Mesenchymal stem cell (in vitro differentiated cells and primary cell): Measurements from ENCODE around the gene SLC4A5.
"Not testable (repeated sequence)": the region's sequence is repeated elsewhere in the genome, so short reads cannot be mapped to it uniquely, and the experiment has no call there.

Experiments used
- DNase-seq: peaks from one replicate; pipeline ENCODE4 v3.0.0-alpha.2; 2013
- H2AFZ ChIP-seq: one replicate; pipeline ENCODE4 v1.6.1; 2013; ENCODE audit warnings: low read depth, mild to moderate bottlenecking, control low read depth, inconsistent platforms, low read length, moderate library complexity
- H2AK5ac ChIP-seq: 2 replicates; pipeline ENCODE4 v1.6.1; 2013; ENCODE audit warnings: low read length, moderate library complexity, mild to moderate bottlenecking, inconsistent platforms; ENCODE audit not compliant: severe bottlenecking
- H2BK120ac ChIP-seq: one replicate; pipeline ENCODE4 v1.6.1; 2013; ENCODE audit warnings: low read depth, mild to moderate bottlenecking, inconsistent platforms, low read length, moderate library complexity
- H2BK12ac ChIP-seq, 2 experiments: one replicate each; pipeline ENCODE4 v1.6.1; 2013; ENCODE audit warnings: inconsistent platforms in 2 of 2, low read length in 2 of 2, mild to moderate bottlenecking in 2 of 2, moderate library complexity in 2 of 2, control low read depth in 1 of 2
- H2BK15ac ChIP-seq: one replicate; pipeline ENCODE4 v1.6.1; 2013; ENCODE audit warnings: mild to moderate bottlenecking, low read depth, inconsistent platforms; ENCODE audit not compliant: poor library complexity, severe bottlenecking
- H2BK5ac ChIP-seq: 2 replicates; pipeline ENCODE4 v1.6.1; 2013; ENCODE audit warnings: low read depth, mild to moderate bottlenecking, low read length, control low read depth, inconsistent platforms; ENCODE audit not compliant: poor library complexity, severe bottlenecking
- H3K14ac ChIP-seq, 2 experiments: one replicate each; pipeline ENCODE4 v1.6.1; 2013; ENCODE audit warnings: inconsistent platforms in 2 of 2, low read length in 2 of 2, control low read depth in 1 of 2, mild to moderate bottlenecking in 1 of 2, moderate library complexity in 1 of 2
- H3K18ac ChIP-seq, 2 experiments: one replicate each; pipeline ENCODE4 v1.6.1; 2013; ENCODE audit warnings: inconsistent platforms in 2 of 2, low read length in 2 of 2, control low read depth in 1 of 2, low read depth in 1 of 2, mild to moderate bottlenecking in 1 of 2
- H3K23ac ChIP-seq, 2 experiments: one replicate each; pipeline ENCODE4 v1.6.1; 2013; ENCODE audit warnings: inconsistent platforms in 2 of 2, low read length in 2 of 2, mild to moderate bottlenecking in 2 of 2, moderate library complexity in 2 of 2, control low read depth in 1 of 2
- H3K27ac ChIP-seq: 2 replicates; pipeline ENCODE4 v1.5.1; 2013; ENCODE audit warnings: mild to moderate bottlenecking, moderate library complexity, low read length, control low read depth, inconsistent platforms; ENCODE audit not compliant: poor library complexity, severe bottlenecking
- H3K27me3 ChIP-seq, 2 experiments: 2 replicates each; pipeline versions ENCODE4 v1.6.1 to v1.7.0; 2013; ENCODE audit warnings: low read length in 2 of 2, mild to moderate bottlenecking in 2 of 2, moderate library complexity in 2 of 2, control low read depth in 1 of 2, inconsistent platforms in 1 of 2; ENCODE audit not compliant: control insufficient read depth in 1 of 2, insufficient read depth in 1 of 2
- H3K36me3 ChIP-seq, 2 experiments: 2 replicates each; pipeline versions ENCODE4 v1.6.1 to v1.7.0; 2013; ENCODE audit warnings: low read length in 2 of 2, control low read depth in 1 of 2, inconsistent platforms in 1 of 2, low read depth in 1 of 2, mild to moderate bottlenecking in 1 of 2; ENCODE audit not compliant: insufficient read depth in 2 of 2, control insufficient read depth in 1 of 2
- H3K4ac ChIP-seq, 2 experiments: one replicate each; pipeline ENCODE4 v1.6.1; 2013; ENCODE audit warnings: inconsistent platforms in 2 of 2, low read length in 2 of 2, mild to moderate bottlenecking in 2 of 2, moderate library complexity in 2 of 2, control low read depth in 1 of 2, low read depth in 1 of 2
- H3K4me1 ChIP-seq: 2 replicates; pipeline ENCODE4 v1.6.1; 2013; ENCODE audit warnings: low read depth, low read length, control low read depth; ENCODE audit not compliant: control insufficient read depth, insufficient read depth
- H3K4me2 ChIP-seq: 2 replicates; pipeline ENCODE4 v1.6.1; 2013; ENCODE audit warnings: low read length, mild to moderate bottlenecking, inconsistent platforms; ENCODE audit not compliant: poor library complexity, severe bottlenecking
- H3K4me3 ChIP-seq, 2 experiments: 2 replicates each; pipeline versions ENCODE4 v1.5.1 to v1.7.0; 2013; ENCODE audit warnings: low read length in 2 of 2, mild to moderate bottlenecking in 2 of 2, control low read depth in 1 of 2, low read depth in 1 of 2; ENCODE audit not compliant: insufficient read depth in 1 of 2
- H3K79me1 ChIP-seq: replicated peaks from 2 replicates; pipeline ENCODE4 v1.6.1; 2013; ENCODE audit warnings: mild to moderate bottlenecking, control low read depth, low read length, inconsistent platforms; ENCODE audit not compliant: poor library complexity, severe bottlenecking
- H3K9ac ChIP-seq: 2 replicates; pipeline ENCODE4 v1.7.0; 2013; ENCODE audit warnings: mild to moderate bottlenecking, low read length, moderate library complexity
- H3K9me3 ChIP-seq: 2 replicates; pipeline ENCODE4 v1.7.0; 2013; ENCODE audit warnings: mild to moderate bottlenecking, low read length; ENCODE audit not compliant: control insufficient read depth
- H4K8ac ChIP-seq: one replicate; pipeline ENCODE4 v1.6.1; 2013; ENCODE audit warnings: inconsistent platforms, mild to moderate bottlenecking, low read length, moderate library complexity
- H4K91ac ChIP-seq: one replicate; pipeline ENCODE4 v1.6.1; 2013; ENCODE audit warnings: mild to moderate bottlenecking, low read length, inconsistent platforms
- WGBS: methylation state at CpG from one replicate; pipeline ENCODE4 v1.1.7; 2013; ENCODE audit warnings: mixed read lengths; 5-methylcytosine and 5-hydroxymethylcytosine counted together

Gene SLC4A5

DNA sequence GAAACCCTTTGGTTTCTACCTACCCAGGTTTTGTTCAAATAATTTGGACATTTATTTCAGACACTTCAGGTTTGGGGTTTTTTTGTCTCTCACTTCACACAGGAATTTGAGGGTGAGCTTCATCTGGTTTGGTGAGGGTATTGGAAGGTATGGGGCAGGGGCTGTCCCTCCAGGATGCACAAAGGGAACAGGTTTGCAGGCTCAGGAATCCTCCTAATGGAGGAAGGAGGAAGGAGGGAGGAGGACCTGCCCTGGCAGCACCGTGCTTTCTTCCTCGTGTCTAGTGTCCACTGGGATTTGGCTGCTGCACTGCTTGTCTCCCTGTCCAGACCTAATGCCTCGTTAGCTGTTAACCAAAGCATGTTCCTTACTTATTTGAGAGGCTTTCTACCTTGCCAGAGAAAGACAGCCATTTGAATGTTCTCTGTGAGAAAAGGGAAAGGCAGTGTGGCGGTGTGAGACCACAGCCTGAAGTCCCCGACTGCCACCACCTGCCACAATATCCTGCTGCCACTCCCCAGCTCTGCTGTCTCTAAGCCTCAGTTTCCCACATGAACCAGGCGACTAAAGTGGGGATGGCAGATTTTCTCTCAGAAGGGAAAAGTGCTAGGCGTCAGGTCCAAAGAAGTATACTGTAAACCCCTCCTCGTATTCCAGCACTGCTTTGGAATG, 2.2 kb upstream of the SLC4A5 start:
- H4K8ac ChIP-seq: no peak overlapping the region
- H3K9me3 ChIP-seq: no peaks in the 10 kb centered on the region
- no peak overlapping the region for H3K4me2 ChIP-seq
- no peak overlapping the region for H3K18ac ChIP-seq
- H3K79me1 ChIP-seq: no peaks in the 10 kb centered on the region
- H3K36me3 ChIP-seq: no peaks in the 10 kb centered on the region
- H2AFZ ChIP-seq: no peak overlapping the region
- H3K23ac ChIP-seq: no peak overlapping the region
- peaks cover 0 to 32% of the 10 kb centered on the region in 2 experiments for H3K27me3 ChIP-seq
- no peak overlapping the region for H2BK15ac ChIP-seq
- no peak overlapping the region for H2BK5ac ChIP-seq
- no peak overlapping the region for H3K4ac ChIP-seq
- no peak overlapping the region for H3K27ac ChIP-seq
- H4K91ac ChIP-seq: no peak overlapping the region
- no peak overlapping the region for H2BK12ac ChIP-seq
- H3K9ac ChIP-seq: no peak overlapping the region
- no peak overlapping the region for H3K4me3 ChIP-seq
- H2BK120ac ChIP-seq: no peak overlapping the region
- H3K14ac ChIP-seq: no peak overlapping the region
- H3K4me1 ChIP-seq: no peaks in the 10 kb centered on the region
- H2AK5ac ChIP-seq: no peak overlapping the region
- no peak for DNase-seq
- 80% methylated on average over 5 of the region's 8 CpGs for WGBS

DNA sequence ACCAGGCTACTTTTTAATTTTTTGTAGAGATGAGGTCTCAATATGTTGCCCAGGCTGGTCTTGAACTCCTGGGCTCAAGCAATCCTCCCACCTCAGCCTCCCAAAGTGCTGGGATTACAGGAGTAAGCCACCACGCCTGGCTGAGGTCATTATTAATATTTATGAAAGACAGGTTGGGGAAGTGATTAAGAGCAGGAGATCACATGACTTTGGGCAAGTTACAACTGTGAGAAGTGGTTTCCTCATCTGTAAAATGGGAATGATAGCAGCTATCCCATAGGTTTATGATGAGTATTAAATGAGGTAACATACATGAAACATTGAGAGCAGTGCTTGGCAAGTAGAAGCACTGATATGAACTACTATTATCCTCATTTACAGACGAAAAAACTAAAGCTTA, 7.0 kb downstream of the SLC4A5 start:
- not testable (repeated sequence) for H2BK5ac ChIP-seq, H3K4me3 ChIP-seq, H3K4me2 ChIP-seq, H4K91ac ChIP-seq, H3K23ac ChIP-seq, H3K36me3 ChIP-seq, H3K14ac ChIP-seq, H3K9me3 ChIP-seq, H2BK12ac ChIP-seq, H2BK15ac ChIP-seq, H3K18ac ChIP-seq, H2BK120ac ChIP-seq, H3K9ac ChIP-seq, H3K4ac ChIP-seq, H3K79me1 ChIP-seq, H3K27me3 ChIP-seq, H2AK5ac ChIP-seq, DNase-seq, H4K8ac ChIP-seq, H2AFZ ChIP-seq, H3K4me1 ChIP-seq, H3K27ac ChIP-seq
- 56% methylated on average over 1 of the region's 2 CpGs for WGBS

DNA sequence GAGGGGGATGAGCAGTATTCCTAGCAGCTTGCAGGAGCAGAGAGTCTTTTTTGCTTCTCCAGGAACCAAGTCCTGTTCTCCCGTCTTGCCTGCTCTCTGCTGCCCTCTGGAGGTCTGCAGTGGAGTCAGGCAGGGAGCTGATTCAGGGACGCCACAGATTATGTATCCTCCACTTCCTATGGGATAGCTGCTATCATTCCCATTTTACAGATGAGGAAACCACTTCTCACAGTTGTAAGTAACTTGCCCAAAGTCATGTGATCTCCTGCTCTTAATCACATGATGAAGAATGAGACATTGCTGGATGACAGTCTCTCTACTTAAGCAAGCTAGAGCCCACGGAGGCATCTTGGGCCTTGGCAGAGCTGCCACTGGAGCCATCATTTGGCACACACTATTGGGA, 8.3 kb downstream of the SLC4A5 start:
- H4K8ac ChIP-seq: no peak overlapping the region
- H2BK120ac ChIP-seq: no peak overlapping the region
- H2AFZ ChIP-seq: no peak overlapping the region
- H3K23ac ChIP-seq: no peak overlapping the region
- no peak overlapping the region for H3K4me3 ChIP-seq
- no peaks in the 10 kb centered on the region for H3K79me1 ChIP-seq
- H3K27me3 ChIP-seq: no peaks in the 10 kb centered on the region
- 31% methylated on average over 3 of the region's 3 CpGs for WGBS
- no peak overlapping the region for H2BK12ac ChIP-seq
- H3K14ac ChIP-seq: no peak overlapping the region
- H2AK5ac ChIP-seq: no peak overlapping the region
- no peaks in the 10 kb centered on the region for H3K4me1 ChIP-seq
- no peak overlapping the region for H2BK15ac ChIP-seq
- peak; percentile 69 for DNase-seq
- H3K4ac ChIP-seq: no peak overlapping the region
- no peak overlapping the region for H4K91ac ChIP-seq
- peaks cover 0 to 15% of the 10 kb centered on the region in 2 experiments for H3K36me3 ChIP-seq
- no peak overlapping the region for H3K4me2 ChIP-seq
- H3K18ac ChIP-seq: no peak overlapping the region
- H3K27ac ChIP-seq: no peak overlapping the region
- no peak overlapping the region for H3K9ac ChIP-seq
- no peaks in the 10 kb centered on the region for H3K9me3 ChIP-seq
- no peak overlapping the region for H2BK5ac ChIP-seq

DNA sequence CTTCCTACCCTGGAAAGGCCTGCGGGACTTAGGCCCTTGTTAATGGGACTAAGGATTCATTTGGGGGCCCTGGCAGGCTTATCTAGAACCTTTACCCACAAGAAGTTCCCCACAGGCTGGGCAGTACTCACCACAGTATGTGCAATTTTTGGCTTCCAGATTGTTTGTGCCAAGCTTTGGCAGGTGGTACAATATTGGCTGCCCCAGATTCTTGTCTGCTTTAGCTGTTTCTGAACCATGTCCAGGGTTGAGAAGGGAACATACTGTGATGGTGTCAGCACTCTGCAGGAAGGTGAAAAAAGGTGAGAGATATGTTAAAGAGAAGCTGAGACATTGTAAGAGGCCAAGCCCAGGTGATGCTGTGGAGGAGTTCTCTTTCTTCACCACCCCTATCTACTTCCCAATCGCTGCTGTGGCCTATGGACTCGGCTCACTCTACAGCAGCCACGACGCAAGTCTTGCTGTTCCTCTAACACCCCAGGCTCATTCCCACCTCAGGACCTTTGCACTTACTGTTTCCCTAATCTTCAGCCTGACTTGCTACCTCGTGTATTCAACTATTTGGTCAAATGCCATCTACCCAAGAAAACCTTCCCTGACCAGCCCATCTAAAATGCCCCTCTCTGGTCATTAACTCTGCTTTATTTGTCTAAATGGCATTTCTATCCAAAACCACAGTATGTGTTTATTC, 9.2 kb downstream of the SLC4A5 start:
- no peak overlapping the region for H4K8ac ChIP-seq
- H2AK5ac ChIP-seq: no peak overlapping the region
- H3K4ac ChIP-seq: no peak overlapping the region
- H2BK12ac ChIP-seq: no peak overlapping the region
- H3K14ac ChIP-seq: no peak overlapping the region
- WGBS: 88% methylated on average over 6 of the region's 6 CpGs
- H3K4me3 ChIP-seq: no peak overlapping the region
- no peaks in the 10 kb centered on the region for H3K79me1 ChIP-seq
- H3K9ac ChIP-seq: no peak overlapping the region
- no peak overlapping the region for H2BK5ac ChIP-seq
- no peaks in the 10 kb centered on the region for H3K9me3 ChIP-seq
- no peak overlapping the region for H2BK120ac ChIP-seq
- H3K27ac ChIP-seq: no peak overlapping the region
- no peak overlapping the region for H3K4me2 ChIP-seq
- H3K36me3 ChIP-seq: peaks cover 0 to 21% of the 10 kb centered on the region in 2 experiments
- no peak overlapping the region for H2BK15ac ChIP-seq
- H3K4me1 ChIP-seq: no peaks in the 10 kb centered on the region
- no peaks in the 10 kb centered on the region for H3K27me3 ChIP-seq
- no peak for DNase-seq
- no peak overlapping the region for H2AFZ ChIP-seq
- no peak overlapping the region for H3K18ac ChIP-seq
- no peak overlapping the region for H4K91ac ChIP-seq
- no peak overlapping the region for H3K23ac ChIP-seq
